NCI-H2227 treated with DMSO at 0.1 percent for 48 hours (cell line): ENCODE measurements around the gene PRSS38.

Experiments
- DNase-seq: peaks from one replicate; lab custom pipeline; 2025; lab: John Stamatoyannopoulos, UW

The PRSS38 gene

GRCh38 chr1:227885648-227886502 is 70.4 kb downstream of the PRSS38 start:
- no peak for DNase-seq

- DNase-seq: no peak
Observed at GRCh38 chr1:227886503-227886961, 71.1 kb downstream of the PRSS38 start.

DNA sequence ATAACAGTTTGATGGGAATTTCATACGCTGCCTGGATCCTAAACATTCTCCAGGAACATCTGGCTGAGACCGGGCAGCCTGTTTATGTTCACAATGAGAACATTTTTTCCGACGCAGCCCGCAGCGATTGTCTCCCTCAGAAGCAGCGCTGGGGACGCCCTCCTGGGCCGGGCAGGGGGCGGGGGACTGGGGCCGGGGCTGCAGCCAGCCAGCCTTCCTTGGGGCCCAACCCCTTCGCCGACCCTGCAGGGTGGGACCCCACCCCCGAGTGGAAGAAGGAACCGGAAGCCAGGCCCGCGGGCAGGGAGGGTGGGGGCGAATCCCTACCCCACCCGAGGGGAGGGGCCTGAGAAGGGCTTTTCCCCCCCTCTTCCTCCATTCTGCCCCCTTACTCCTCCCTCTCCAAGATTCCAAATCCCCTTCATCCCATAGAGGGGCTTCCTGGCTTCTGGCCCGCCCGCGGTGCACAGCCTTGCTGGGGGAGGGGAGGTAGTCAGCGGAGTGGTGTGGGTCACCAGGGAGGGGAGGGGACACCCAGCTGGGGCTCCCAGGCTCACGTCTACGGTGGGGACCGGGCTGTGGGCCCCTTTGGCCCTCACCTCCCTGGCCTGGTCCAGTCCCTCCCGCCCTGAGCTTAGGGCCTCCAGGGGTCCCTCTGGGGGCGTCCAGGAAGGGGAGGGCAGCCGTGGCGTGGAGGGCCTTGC is 71.7 kb downstream of the PRSS38 start:
- DNase-seq: no peak

- DNase-seq: no peak
Observed at GRCh38 chr1:227887697-227888403, 72.4 kb downstream of the PRSS38 start.

- DNase-seq: no peak
Observed at GRCh38 chr1:227888404-227889046, 73.0 kb downstream of the PRSS38 start.

DNA sequence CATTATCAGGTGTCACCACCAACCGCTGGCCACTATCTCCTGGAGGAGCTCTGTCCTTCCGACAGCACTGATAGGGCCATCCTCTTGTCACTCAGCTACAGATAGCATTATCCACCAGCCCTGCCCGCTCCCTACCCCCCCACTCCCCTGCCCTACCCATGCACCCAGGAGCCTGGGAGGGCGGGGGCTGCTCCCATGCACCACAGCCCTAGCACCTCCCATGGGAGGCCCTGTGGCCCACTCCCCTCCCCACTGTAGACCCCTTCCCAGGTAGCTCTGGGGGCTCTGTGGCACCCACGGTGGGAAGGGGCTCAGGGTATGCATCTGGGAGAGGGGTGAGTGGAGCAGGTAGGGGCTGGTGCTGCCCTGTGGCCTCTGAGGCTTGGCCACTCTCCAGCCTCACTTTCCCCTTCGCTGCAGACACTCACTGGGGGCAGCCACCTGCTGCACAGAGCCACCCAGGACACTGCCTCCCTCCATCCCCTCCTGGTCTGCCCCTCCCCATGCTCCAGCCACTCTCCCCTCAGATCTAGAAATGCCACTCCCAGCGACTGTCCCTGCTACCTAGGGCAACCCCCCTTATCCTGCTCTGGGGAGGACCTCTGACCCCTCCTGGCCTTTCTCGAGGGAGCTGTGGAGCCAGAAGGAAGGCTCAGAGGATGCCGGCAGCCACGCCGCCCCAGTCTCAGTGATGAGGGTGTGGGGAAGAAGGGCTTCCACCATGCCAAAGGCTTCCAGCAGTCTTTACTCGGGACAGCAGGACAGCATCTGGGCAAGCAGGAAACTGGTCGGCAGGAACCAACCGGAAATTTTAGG is 73.8 kb downstream of the PRSS38 start:
- no peak for DNase-seq

DNA sequence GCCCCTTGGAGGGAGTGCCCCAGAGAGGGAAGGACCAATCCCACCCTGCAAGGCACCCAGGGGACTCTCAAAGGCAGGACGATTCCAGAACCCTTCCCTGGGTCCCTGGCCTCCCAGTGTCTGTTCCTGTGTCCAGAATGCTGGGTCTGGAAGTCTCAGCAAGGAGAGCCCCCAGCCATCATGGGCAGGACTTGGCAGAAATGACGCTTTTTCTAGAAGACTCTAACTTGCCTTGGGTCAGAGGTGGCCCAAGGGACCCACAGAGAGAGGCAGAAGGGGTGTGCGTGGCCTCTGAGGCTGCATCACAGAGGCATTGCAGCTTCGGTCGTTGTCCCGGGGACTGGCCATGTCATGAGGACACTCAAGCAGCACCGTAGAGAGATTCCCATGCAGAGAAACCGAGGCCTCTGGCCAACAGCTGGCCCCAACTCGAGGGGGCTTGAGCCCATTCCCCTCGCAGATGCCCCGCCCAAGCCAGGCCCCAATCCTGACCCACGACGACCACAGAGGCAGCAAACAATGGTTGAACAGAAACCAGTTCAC is 74.5 kb downstream of the PRSS38 start:
- DNase-seq: no peak

DNA sequence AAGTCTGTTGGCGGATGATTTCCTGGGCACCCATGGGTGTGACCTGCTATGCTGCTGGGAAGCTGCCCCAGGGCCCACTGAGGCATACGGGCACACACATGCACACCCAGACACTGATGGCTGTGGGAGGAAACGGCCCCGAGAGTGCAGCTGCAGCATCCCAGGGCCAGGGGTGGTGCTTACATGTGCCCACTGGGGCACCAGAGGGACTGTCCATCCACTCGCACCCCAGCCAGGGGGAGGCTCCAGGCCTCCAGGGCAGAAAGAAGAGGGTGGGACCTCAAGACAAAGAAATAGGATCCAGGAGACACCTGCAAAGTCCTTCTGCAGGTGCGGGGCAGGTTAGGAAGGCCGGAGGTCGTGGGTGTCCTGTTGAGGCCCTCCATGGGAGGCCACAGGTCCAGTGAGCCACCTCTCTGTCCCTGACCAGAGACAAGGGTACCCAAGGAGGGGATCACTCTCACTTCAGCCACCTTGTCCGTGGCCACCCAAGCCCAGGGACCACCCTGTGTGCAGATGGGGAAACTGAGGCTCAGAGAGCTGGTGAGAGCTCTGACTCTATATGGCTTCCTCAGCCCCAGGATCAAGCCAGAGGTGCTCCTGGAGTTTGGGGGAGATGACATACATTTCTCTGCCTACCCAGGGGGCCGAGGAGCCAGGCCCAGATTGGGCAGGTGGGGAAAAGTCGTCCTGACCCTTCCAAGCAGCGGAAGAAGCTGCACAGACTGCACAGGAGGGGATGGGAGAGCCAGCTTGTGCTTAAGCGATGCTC is 75.2 kb downstream of the PRSS38 start:
- DNase-seq: no peak

- no peak for DNase-seq
Observed at GRCh38 chr1:227891223-227891954, 75.9 kb downstream of the PRSS38 start.

GRCh38 chr1:227891955-227892488 is 76.5 kb downstream of the PRSS38 start:
- DNase-seq: no peak

DNA sequence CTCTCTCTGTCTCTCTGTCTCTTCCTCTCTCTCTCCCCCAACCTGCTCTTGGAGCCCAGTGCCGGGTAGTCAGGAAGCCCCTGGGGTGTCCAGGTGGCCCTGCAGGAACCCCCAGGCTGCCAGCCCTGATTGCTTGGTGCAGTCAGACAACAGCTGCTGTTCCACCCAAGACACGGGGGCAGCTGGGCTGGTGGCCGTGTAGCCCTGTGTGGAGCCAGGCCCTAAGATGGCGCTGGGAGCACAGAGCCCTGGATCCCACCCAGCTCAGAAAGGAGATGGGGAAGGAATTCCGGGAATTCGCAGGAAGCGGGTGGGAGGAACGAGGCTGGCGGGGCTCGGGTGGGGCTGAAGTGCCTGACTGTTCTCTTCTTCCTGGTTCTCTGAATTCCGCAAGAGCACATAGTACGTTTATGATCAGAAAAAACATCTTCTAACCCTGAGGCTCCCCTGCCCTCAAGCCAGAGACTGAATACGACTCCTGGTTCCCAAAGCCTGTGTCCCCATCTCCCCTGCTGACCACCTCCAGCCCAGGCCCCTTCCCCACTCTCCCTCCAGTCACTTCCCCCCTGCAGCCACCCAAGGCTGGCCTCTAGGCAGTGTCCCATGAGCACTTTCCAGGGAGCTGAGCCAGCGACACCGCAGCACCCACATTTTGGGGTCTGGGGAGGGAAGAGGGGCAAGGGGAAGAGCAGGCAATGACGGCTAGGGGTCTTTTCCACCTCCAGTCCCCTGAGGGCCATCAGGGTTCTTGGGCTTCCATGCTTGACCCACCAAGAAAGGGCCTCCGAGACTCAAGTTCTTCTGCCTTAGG is 77.2 kb downstream of the PRSS38 start:
- no peak for DNase-seq

DNA sequence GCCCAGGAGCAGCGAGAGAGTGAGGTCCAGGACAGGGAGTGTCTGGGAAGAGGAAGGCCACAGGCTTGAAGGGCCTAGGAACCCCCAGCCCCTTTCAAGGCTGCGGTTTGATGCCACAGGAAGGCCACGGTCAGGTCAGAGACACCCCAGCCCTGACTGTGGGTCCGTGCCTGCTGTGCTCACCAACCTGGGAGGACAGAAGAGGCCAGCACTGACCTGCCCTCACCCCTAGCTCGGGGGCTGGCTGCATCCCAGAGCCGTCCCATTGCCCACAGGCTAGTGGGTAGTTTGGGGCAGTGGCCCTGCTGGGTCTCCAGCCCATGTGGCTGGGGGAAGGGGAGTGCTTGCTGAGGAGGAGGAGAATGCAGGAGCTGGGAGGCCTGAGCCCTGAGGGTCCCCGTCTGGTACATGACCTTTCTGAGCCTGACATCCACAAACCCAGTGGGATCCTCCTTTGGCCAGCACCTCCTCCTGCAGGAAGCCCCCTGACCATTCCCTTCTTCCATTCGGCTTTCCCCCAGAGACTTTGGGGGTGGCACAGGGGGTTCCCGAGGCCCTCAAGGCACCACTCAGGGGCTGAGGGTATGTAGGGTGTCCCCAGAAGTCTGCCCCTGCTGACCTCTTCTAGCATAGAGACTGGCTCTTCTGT is 77.9 kb downstream of the PRSS38 start:
- DNase-seq: no peak

GRCh38 chr1:227893949-227894721 is 78.7 kb downstream of the PRSS38 start:
- DNase-seq: no peak

DNA sequence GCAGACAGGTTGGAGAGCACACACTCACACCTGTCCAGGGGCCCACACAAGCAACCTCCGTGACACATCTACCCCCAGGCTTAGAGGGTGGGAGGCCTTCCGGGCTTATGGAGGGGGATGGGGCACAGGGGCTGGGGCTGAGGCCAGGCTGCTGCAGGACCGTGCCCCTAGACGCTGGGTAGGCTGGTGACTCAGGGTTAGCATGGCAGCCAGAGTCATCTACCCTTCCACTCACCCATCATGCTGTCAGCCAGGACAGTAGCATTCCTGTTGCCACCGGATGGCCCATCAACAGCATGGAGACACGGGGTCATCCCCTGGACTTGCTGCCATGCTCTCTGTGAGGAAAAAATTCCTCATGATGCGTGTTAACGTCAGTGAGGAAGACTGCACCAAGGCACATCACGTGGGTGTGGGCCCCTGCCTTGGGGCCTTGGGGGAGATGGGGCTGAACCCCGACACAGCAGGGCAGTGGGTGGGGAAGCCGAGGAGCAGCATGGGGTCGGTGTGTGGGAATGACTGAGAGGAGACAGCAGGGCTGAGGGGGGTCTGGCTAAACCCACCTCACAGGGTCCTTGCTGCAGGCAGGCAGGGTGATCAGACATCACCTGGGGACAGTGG is 79.5 kb downstream of the PRSS38 start:
- no peak for DNase-seq
